ENCODE results near the gene CSRNP3.
"Not testable (repeated sequence)": the region's sequence is repeated elsewhere in the genome, so short reads cannot be mapped to it uniquely, and the experiment has no call there.

CSRNP3 gene

GRCh38 chr2:165633431-165633830 is 163.9 kb downstream of the CSRNP3 start:
- DNase-seq (ENCODE audit: low read depth, low spot score) = peak; percentile 30

GRCh38 chr2:165634282-165634681 is 164.8 kb downstream of the CSRNP3 start:
- no peak for DNase-seq (ENCODE audit: low read depth, low spot score)

GRCh38 chr2:165634855-165635254 is 165.4 kb downstream of the CSRNP3 start:
- peak; percentile 68 for DNase-seq (ENCODE audit: low read depth, low spot score)

GRCh38 chr2:165635532-165635931 is 166.0 kb downstream of the CSRNP3 start:
- no peak for DNase-seq (ENCODE audit: low read depth, low spot score)

GRCh38 chr2:165636959-165637358 is 167.5 kb downstream of the CSRNP3 start:
- no peak for DNase-seq (ENCODE audit: low read depth, low spot score)

GRCh38 chr2:165637396-165637795 is 167.9 kb downstream of the CSRNP3 start:
- no peak for DNase-seq (ENCODE audit: low read depth, low spot score)

GRCh38 chr2:165639504-165639903 is 170.0 kb downstream of the CSRNP3 start:
- no peak for DNase-seq (ENCODE audit: low read depth, low spot score)

- DNase-seq (ENCODE audit: low read depth, low spot score) = no peak
These were observed 170.9 kb downstream of the CSRNP3 start for GRCh38 chr2:165640247-165640929.

- no peak for DNase-seq (ENCODE audit: low read depth, low spot score)
These were observed 176.7 kb downstream of the CSRNP3 start for GRCh38 chr2:165645930-165646831.

- DNase-seq (ENCODE audit: low read depth, low spot score) = no peak
These were observed 177.9 kb downstream of the CSRNP3 start for GRCh38 chr2:165647409-165647808.

GRCh38 chr2:165648801-165649200 is 179.3 kb downstream of the CSRNP3 start:
- no peak for DNase-seq (ENCODE audit: low read depth, low spot score)

- no peak for DNase-seq (ENCODE audit: low read depth, low spot score)
These were observed 181.7 kb downstream of the CSRNP3 start for GRCh38 chr2:165651233-165651632.

- no peak for DNase-seq (ENCODE audit: low read depth, low spot score)
These were observed 186.2 kb downstream of the CSRNP3 start for GRCh38 chr2:165655661-165656060.

GRCh38 chr2:165660361-165660760 is 190.9 kb downstream of the CSRNP3 start:
- no peak for DNase-seq (ENCODE audit: low read depth, low spot score)

GRCh38 chr2:165662720-165663119 is 193.2 kb downstream of the CSRNP3 start:
- no peak for DNase-seq (ENCODE audit: low read depth, low spot score)

- no peak for DNase-seq (ENCODE audit: low read depth, low spot score)
These were observed 196.1 kb downstream of the CSRNP3 start for GRCh38 chr2:165665614-165666013.

- not testable (repeated sequence) for DNase-seq (ENCODE audit: low read depth, low spot score)
These were observed 196.6 kb downstream of the CSRNP3 start for GRCh38 chr2:165666073-165666472.

- DNase-seq (ENCODE audit: low read depth, low spot score) = no peak
These were observed 197.1 kb downstream of the CSRNP3 start for GRCh38 chr2:165666605-165667004.

- DNase-seq (ENCODE audit: low read depth, low spot score) = no peak
These were observed 197.9 kb downstream of the CSRNP3 start for GRCh38 chr2:165667375-165667774.

GRCh38 chr2:165674780-165675179 is 205.3 kb downstream of the CSRNP3 start:
- DNase-seq (ENCODE audit: low read depth, low spot score) = no peak

GRCh38 chr2:165675551-165675968 is 206.1 kb downstream of the CSRNP3 start:
- no peak for DNase-seq (ENCODE audit: low read depth, low spot score)

GRCh38 chr2:165678882-165679281 is 209.4 kb downstream of the CSRNP3 start:
- DNase-seq (ENCODE audit: low read depth, low spot score) = no peak

- no peak for DNase-seq (ENCODE audit: low read depth, low spot score)
These were observed 210.1 kb downstream of the CSRNP3 start for GRCh38 chr2:165679621-165680020.

All from iPS DF 19.7 (cell line).